Prostate gland (tissue), 2 donors: ENCODE data around the gene TMEM74B.

Experiments
- CTCF ChIP-seq, 4 experiments: fragments of 200-600 bp in 2 of 4; fragments of 450-650 bp in 2 of 4; sonication (generic) in 2 of 4; IDR thresholded peaks; 1 replicate in 3 of 4; 2 replicates in 1 of 4; pipeline ENCODE4 v1.5.1; 2016 to 2019; ENCODE audit warnings: antibody characterized with exemption in 4 of 4, mild to moderate bottlenecking in 2 of 4, moderate library complexity in 2 of 4
- POLR2A ChIP-seq: fragments of 450-650 bp; IDR thresholded peaks from one replicate; pipeline ENCODE4 v1.6.1; 2016; ENCODE audit warnings: antibody characterized with exemption, mild to moderate bottlenecking
- POLR2AphosphoS5 ChIP-seq: sonication (generic); formaldehyde crosslinking; IDR thresholded peaks from one replicate; pipeline ENCODE4 v1.6.1; 2017; ENCODE audit warnings: antibody characterized with exemption

DNA sequence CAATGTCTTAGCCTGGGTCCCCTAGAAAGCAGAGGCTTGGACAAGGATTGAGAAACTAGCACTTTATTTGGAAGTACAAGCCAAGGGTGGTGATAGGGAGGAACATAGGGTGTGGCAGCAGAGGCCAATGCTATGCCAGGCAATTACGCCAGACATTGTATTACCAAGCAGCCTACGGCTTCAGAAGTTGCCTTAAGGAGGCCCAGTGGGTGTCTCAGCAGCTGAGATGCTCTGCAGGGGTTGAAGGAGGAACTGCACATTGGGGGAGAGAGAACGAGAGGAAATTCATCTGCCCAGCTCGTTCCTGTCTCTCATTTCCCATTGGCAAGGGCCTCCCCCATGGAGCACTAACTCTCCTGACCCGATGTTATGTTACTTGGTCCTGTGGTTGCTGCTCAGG is 19.3 kb upstream of the TMEM74B start:
- TF ChIP-seq CTCF (IDR thresholded peaks at IDR 0.05) = no peak
- TF ChIP-seq POLR2A = no peak
- TF ChIP-seq POLR2AphosphoS5 = no peak
